OCI-LY3 (cell line): ENCODE results near the gene RGMA.

Experiments
- EZH2phosphoT487 ChIP-seq: fragments of 200-600 bp; shearing (Covaris generic); IDR thresholded peaks from 2 replicates; pipeline ENCODE4 v1.6.1; 2018; ENCODE audit warnings: antibody characterized with exemption, mixed run types, low read depth
- TF ChIP-seq, protein P1 (sequence below): fragments of 200-600, 300-600 bp; sonication (generic); IDR thresholded peaks from 2 replicates; pipeline ENCODE4 v1.5.1; 2014; ENCODE audit warnings: antibody characterized with exemption, low read length, low read depth

DNA sequence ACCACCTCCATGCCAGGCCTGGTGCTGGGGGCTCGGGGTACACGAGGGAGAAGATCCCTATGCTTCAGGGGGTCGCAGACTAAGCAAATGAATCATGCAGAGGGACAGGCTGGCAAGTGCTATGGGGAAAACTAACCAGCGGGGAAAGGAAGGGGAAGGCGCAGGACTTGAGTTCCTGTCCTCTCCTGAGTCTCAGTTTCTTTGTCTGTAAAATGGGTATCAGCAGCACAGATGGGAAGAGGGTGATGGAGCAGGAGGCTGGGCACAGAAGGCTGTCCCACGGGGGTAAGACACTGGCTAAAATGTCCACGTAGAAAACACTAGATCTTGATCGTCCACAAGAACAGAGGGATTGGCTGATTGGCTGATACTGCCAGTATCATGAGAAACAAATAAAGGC, 39.8 kb downstream of the RGMA start:
- TF ChIP-seq, protein P1, sequence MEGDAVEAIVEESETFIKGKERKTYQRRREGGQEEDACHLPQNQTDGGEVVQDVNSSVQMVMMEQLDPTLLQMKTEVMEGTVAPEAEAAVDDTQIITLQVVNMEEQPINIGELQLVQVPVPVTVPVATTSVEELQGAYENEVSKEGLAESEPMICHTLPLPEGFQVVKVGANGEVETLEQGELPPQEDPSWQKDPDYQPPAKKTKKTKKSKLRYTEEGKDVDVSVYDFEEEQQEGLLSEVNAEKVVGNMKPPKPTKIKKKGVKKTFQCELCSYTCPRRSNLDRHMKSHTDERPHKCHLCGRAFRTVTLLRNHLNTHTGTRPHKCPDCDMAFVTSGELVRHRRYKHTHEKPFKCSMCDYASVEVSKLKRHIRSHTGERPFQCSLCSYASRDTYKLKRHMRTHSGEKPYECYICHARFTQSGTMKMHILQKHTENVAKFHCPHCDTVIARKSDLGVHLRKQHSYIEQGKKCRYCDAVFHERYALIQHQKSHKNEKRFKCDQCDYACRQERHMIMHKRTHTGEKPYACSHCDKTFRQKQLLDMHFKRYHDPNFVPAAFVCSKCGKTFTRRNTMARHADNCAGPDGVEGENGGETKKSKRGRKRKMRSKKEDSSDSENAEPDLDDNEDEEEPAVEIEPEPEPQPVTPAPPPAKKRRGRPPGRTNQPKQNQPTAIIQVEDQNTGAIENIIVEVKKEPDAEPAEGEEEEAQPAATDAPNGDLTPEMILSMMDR = no peak
- no peak for TF ChIP-seq EZH2phosphoT487
